B cell (primary cell): Measurements from ENCODE around the gene HSPBP1.

ENCODE experiments used
- CTCF ChIP-seq: fragments of 200-600 bp; IDR thresholded peaks from one replicate; pipeline ENCODE4 v1.8.0; 2022; ENCODE audit warnings: antibody characterized with exemption, mild to moderate bottlenecking
- EZH2 ChIP-seq: IDR thresholded peaks from 2 replicates; pipeline ENCODE4 v1.6.1; 2012; ENCODE audit warnings: borderline replicate concordance, low read depth, mild to moderate bottlenecking, moderate library complexity, low read length; ENCODE audit not compliant: insufficient read depth, poor library complexity, severe bottlenecking

GRCh38 chr19:55239004-55239403 lies 40.9 kb downstream of the HSPBP1 start:
- TF ChIP-seq CTCF (no peak), EZH2 (no peak)
